ENCODE results near the gene MGLL. TPM values are rescaled to one million over a fixed set of nuclear protein-coding genes. Genes with fewer than 3 reads are reported as not detected.

MGLL gene
- total RNA-seq, 1 experiment from 2014 or later: 12.6 TPM

DNA sequence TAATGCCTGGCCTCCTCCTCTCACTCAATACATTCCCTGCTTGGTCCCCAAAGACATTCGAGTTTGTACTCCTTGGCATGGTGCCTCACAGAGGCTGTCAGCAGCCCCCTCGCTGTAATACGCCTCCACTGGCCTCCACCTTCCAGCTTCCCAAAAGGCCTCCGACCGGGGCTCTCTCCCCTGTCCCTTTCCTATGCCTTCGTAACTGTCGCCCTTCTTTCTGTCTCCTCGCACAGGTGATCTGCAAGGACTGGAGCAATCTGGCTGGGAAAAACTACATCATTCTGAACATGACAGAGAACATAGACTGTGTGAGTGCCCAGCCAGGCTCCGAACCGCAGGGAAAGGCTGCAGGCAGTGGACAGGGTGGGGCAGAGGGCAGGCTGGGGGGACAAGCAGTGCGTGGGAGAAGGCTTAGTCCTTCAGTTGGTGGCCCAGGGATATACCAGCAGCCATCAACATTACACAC lies 160.3 kb downstream of the MGLL start:
- intact Hi-C loops (cut with micrococcal nuclease): no loop called here
- H3K27me3 Mint-ChIP-seq (ENCODE audit: insufficient read depth, unreplicated experiment): no peaks in the 10 kb centered on the region
- ChIA-PET POLR2A (no interaction called here), CTCF (interaction anchor here (1.2 kb wide), 2 partner anchors 16 to 33 kb away, joined by 4 read pairs; no protein-coding TSS in a partner anchor)
- H3K27ac Mint-ChIP-seq (ENCODE audit: low read depth, unreplicated experiment): no peak overlapping the region
- BruUV-seq (replicated peaks): no TSS peak
- H3K4me3 Mint-ChIP-seq (ENCODE audit: unreplicated experiment): no peak overlapping the region
- peaks cover 16% of the 10 kb centered on the region for H3K36me3 Mint-ChIP-seq (ENCODE audit: insufficient read depth, unreplicated experiment)
- H3K9me3 Mint-ChIP-seq (ENCODE audit: unreplicated experiment): no peaks in the 10 kb centered on the region
- TF ChIP-seq, protein P1, sequence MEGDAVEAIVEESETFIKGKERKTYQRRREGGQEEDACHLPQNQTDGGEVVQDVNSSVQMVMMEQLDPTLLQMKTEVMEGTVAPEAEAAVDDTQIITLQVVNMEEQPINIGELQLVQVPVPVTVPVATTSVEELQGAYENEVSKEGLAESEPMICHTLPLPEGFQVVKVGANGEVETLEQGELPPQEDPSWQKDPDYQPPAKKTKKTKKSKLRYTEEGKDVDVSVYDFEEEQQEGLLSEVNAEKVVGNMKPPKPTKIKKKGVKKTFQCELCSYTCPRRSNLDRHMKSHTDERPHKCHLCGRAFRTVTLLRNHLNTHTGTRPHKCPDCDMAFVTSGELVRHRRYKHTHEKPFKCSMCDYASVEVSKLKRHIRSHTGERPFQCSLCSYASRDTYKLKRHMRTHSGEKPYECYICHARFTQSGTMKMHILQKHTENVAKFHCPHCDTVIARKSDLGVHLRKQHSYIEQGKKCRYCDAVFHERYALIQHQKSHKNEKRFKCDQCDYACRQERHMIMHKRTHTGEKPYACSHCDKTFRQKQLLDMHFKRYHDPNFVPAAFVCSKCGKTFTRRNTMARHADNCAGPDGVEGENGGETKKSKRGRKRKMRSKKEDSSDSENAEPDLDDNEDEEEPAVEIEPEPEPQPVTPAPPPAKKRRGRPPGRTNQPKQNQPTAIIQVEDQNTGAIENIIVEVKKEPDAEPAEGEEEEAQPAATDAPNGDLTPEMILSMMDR (IDR thresholded peaks at IDR 0.05; ENCODE audit: unreplicated experiment): no peak
- H3K4me1 Mint-ChIP-seq (ENCODE audit: insufficient read depth, unreplicated experiment): no peaks in the 10 kb centered on the region
- no peak for DNase-seq (ENCODE audit: unreplicated experiment)

DNA sequence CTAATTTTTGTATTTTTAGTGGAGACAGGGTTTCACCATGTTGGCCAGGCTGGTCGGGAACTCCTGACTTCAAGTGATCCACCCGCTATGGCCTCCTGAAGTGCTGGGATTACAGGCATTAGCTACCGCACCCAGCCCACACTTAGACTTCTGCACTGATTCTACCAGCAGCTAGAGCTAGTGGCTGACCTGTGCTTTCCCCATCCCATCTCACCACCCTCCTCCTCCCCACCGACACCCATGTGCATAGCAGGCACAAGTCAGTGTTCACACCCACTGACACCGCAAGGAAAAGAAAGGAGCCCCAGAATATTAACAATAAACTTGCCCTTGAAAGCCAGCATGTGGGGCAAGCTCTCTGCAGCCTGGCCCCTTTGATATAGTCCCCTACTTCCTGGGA lies 160.7 kb downstream of the MGLL start:
- H3K27me3 Mint-ChIP-seq (ENCODE audit: insufficient read depth, unreplicated experiment): no peaks in the 10 kb centered on the region
- no TSS peak for BruUV-seq (replicated peaks)
- intact Hi-C loops (cut with micrococcal nuclease): no loop called here
- CTCF ChIA-PET: interaction anchor here (1.2 kb wide), 1 partner anchor 33 kb away, joined by 4 read pairs; no protein-coding TSS in a partner anchor
- H3K27ac Mint-ChIP-seq (ENCODE audit: low read depth, unreplicated experiment): no peak overlapping the region
- H3K4me1 Mint-ChIP-seq (ENCODE audit: insufficient read depth, unreplicated experiment): no peaks in the 10 kb centered on the region
- POLR2A ChIA-PET: no interaction called here
- no peak for DNase-seq (ENCODE audit: unreplicated experiment)
- no peak overlapping the region for H3K4me3 Mint-ChIP-seq (ENCODE audit: unreplicated experiment)
- TF ChIP-seq, protein P1 (IDR thresholded peaks at IDR 0.05; ENCODE audit: unreplicated experiment): no peak
- peaks cover 16% of the 10 kb centered on the region for H3K36me3 Mint-ChIP-seq (ENCODE audit: insufficient read depth, unreplicated experiment)
- no peaks in the 10 kb centered on the region for H3K9me3 Mint-ChIP-seq (ENCODE audit: unreplicated experiment)

DNA sequence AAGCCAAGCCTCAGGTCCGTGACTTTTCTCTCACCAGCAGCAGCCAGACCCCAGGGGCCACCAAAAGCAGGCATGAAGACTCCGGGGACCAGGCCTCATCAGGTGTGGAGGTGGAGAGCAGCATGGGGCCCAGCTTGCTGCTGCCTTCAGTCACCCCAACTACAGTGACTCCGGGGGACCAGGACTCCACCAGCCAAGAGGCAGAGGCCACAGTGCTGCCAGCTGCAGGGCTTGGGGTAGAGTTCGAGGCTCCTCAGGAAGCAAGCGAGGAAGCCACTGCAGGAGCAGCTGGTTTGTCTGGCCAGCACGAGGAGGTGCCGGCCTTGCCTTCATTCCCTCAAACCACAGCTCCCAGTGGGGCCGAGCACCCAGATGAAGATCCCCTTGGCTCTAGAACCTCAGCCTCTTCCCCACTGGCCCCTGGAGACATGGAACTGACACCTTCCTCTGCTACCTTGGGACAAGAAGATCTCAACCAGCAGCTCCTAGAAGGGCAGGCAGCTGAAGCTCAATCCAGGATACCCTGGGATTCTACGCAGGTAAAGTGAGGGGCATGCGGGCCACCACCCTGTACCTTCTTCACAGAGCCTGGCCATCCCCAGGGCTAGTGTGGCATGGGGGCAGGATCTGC lies 161.6 kb downstream of the MGLL start:
- Mint-ChIP-seq H3K4me1 (ENCODE audit: insufficient read depth, unreplicated experiment) (peaks cover 2% of the 10 kb centered on the region), H3K36me3 (ENCODE audit: insufficient read depth, unreplicated experiment) (peaks cover 16% of the 10 kb centered on the region), H3K9me3 (ENCODE audit: unreplicated experiment) (no peaks in the 10 kb centered on the region), H3K27me3 (ENCODE audit: insufficient read depth, unreplicated experiment) (no peaks in the 10 kb centered on the region), H3K4me3 (ENCODE audit: unreplicated experiment) (no peak overlapping the region), H3K27ac (ENCODE audit: low read depth, unreplicated experiment) (no peak overlapping the region)
- DNase-seq (ENCODE audit: unreplicated experiment): no peak
- intact Hi-C loops (cut with micrococcal nuclease): no loop called here
- no TSS peak for BruUV-seq (replicated peaks)
- ChIA-PET POLR2A (no interaction called here), CTCF (no interaction called here)
- TF ChIP-seq, protein P1 (IDR thresholded peaks at IDR 0.05; ENCODE audit: unreplicated experiment): no peak

DNA sequence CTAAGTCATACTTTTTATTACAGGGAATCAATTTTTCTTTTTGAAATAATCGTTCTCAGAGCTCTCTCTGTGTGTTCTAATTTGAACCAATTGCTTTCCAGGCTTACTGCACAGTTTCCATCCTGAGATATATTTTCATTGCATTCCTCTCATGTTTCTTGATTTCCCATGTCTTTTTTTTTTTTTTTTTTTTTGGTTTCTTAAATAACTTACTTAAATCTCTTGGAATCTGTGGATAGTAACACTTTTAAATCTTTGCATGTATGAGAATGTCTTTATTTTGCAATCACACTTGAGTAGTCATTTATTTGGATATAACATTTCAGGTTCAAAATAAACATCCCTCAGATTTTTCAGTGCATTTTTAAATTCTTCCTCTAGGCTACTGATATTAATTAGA lies 164.1 kb downstream of the MGLL start:
- ChIA-PET POLR2A (interaction anchor here (0.7 to 1.0 kb wide), 2 partner anchors 25 to 39 kb away, joined by 3 to 4 read pairs; no protein-coding TSS in a partner anchor), CTCF (no interaction called here)
- H3K36me3 Mint-ChIP-seq (ENCODE audit: insufficient read depth, unreplicated experiment): peaks cover 13% of the 10 kb centered on the region
- peaks cover 7% of the 10 kb centered on the region for H3K4me1 Mint-ChIP-seq (ENCODE audit: insufficient read depth, unreplicated experiment)
- intact Hi-C loops (cut with micrococcal nuclease): loop anchor here (10.0 kb wide), 1 partner anchor 477 kb away; no protein-coding TSS in a partner anchor
- H3K4me3 Mint-ChIP-seq (ENCODE audit: unreplicated experiment): no peak overlapping the region
- TF ChIP-seq, protein P1 (IDR thresholded peaks at IDR 0.05; ENCODE audit: unreplicated experiment): no peak
- no TSS peak for BruUV-seq (replicated peaks)
- no peak for DNase-seq (ENCODE audit: unreplicated experiment)
- H3K9me3 Mint-ChIP-seq (ENCODE audit: unreplicated experiment): no peaks in the 10 kb centered on the region
- no peaks in the 10 kb centered on the region for H3K27me3 Mint-ChIP-seq (ENCODE audit: insufficient read depth, unreplicated experiment)
- H3K27ac Mint-ChIP-seq (ENCODE audit: low read depth, unreplicated experiment): no peak overlapping the region

All from MCF 10A (cell line).